HFFc6 (cell line): ENCODE results near the gene RAX2. TPM values are rescaled to one million over a fixed set of nuclear protein-coding genes. Genes with fewer than 3 reads are reported as not detected.
"Not testable (repeated sequence)": the region's sequence is repeated elsewhere in the genome, so short reads cannot be mapped to it uniquely, and the experiment has no call there.

Experiments
- DNase-seq: peaks from one replicate; pipeline ENCODE4 v3.0.0-alpha.2; 2018
- H3K27ac Mint-ChIP-seq: 2 replicates; pipeline ENCODE4 v1.8.0; 2020; ENCODE audit warnings: mild to moderate bottlenecking, mixed read lengths
- H3K27me3 Mint-ChIP-seq: 2 replicates; pipeline ENCODE4 v1.8.0; 2021; ENCODE audit warnings: mild to moderate bottlenecking, moderate library complexity, mixed read lengths; ENCODE audit not compliant: insufficient read depth
- H3K36me3 Mint-ChIP-seq: 2 replicates; pipeline ENCODE4 v1.8.0; 2021; ENCODE audit warnings: low read depth, mixed read lengths
- H3K4me1 Mint-ChIP-seq: 2 replicates; pipeline ENCODE4 v1.8.0; 2020; ENCODE audit warnings: low read depth, mixed read lengths
- H3K4me3 Mint-ChIP-seq: 2 replicates; pipeline ENCODE4 v1.8.0; 2020; ENCODE audit warnings: mild to moderate bottlenecking, moderate library complexity, mixed read lengths
- H3K9me3 Mint-ChIP-seq: 2 replicates; pipeline ENCODE4 v1.8.0; 2020; ENCODE audit warnings: mild to moderate bottlenecking, mixed read lengths
- CTCF ChIP-seq: fragments of 200-600 bp; sonication (generic); IDR thresholded peaks from 2 replicates; pipeline ENCODE4 v1.5.0; 2021; ENCODE audit warnings: antibody characterized with exemption, mild to moderate bottlenecking
- total RNA-seq, 6 experiments: library from RNA; stranded (reverse); fragmentation: NEBNext Ultra II Directional; extraction: Animal tissue kit (Norgen Biotek cat#: 25700); gene quantifications; 2 replicates in 1 of 6; 3 replicates in 5 of 6; pipeline ENCODE4 v1.2.3, GENCODE V29; 2021

Gene RAX2
- total RNA-seq, 6 experiments from 2014 or later = not detected

GRCh38 chr19:3759482-3760254 is 12.4 kb downstream of the RAX2 start:
- H3K36me3 Mint-ChIP-seq = peaks cover 6% of the 10 kb centered on the region; the same call in 1 of the 2 replicates
- H3K27ac Mint-ChIP-seq = no peak overlapping the region
- H3K27me3 Mint-ChIP-seq = peaks cover 1% of the 10 kb centered on the region; the same call in 1 of the 2 replicates
- H3K9me3 Mint-ChIP-seq = no peaks in the 10 kb centered on the region
- TF ChIP-seq CTCF = no peak
- no peak for DNase-seq
- peak overlapping the region; percentile 98 for H3K4me3 Mint-ChIP-seq
- H3K4me1 Mint-ChIP-seq = peaks cover 16% of the 10 kb centered on the region

GRCh38 chr19:3758297-3758696 is 13.7 kb downstream of the RAX2 start:
- not testable (repeated sequence) for H3K9me3 Mint-ChIP-seq, DNase-seq, H3K4me3 Mint-ChIP-seq, H3K27me3 Mint-ChIP-seq, H3K36me3 Mint-ChIP-seq, H3K27ac Mint-ChIP-seq
- peaks cover 14% of the 10 kb centered on the region for H3K4me1 Mint-ChIP-seq

- not testable (repeated sequence) for H3K4me1 Mint-ChIP-seq, DNase-seq, H3K27ac Mint-ChIP-seq, H3K9me3 Mint-ChIP-seq, H3K36me3 Mint-ChIP-seq, H3K27me3 Mint-ChIP-seq, H3K4me3 Mint-ChIP-seq
These were observed 14.3 kb downstream of the RAX2 start for GRCh38 chr19:3757705-3758104.

- Mint-ChIP-seq H3K4me3 (no peak overlapping the region), H3K27ac (no peak overlapping the region), H3K9me3 (no peaks in the 10 kb centered on the region), H3K36me3 (no peaks in the 10 kb centered on the region; the same call in 1 of the 2 replicates), H3K27me3 (no peaks in the 10 kb centered on the region), H3K4me1 (no peaks in the 10 kb centered on the region)
- no peak for DNase-seq
- no peak for TF ChIP-seq CTCF
These were observed 18.2 kb downstream of the RAX2 start for GRCh38 chr19:3753631-3754410.

GRCh38 chr19:3752492-3752891 is 19.5 kb downstream of the RAX2 start:
- Mint-ChIP-seq H3K4me3 (no peak overlapping the region), H3K4me1 (no peaks in the 10 kb centered on the region), H3K27me3 (no peaks in the 10 kb centered on the region), H3K9me3 (no peaks in the 10 kb centered on the region), H3K36me3 (no peaks in the 10 kb centered on the region; the same call in 1 of the 2 replicates), H3K27ac (no peak overlapping the region)
- no peak for DNase-seq
- no peak for TF ChIP-seq CTCF

- no peak for DNase-seq
- Mint-ChIP-seq H3K4me3 (no peak overlapping the region), H3K27ac (no peak overlapping the region), H3K9me3 (no peaks in the 10 kb centered on the region), H3K4me1 (no peaks in the 10 kb centered on the region), H3K27me3 (peaks cover 2% of the 10 kb centered on the region; the same call in 1 of the 2 replicates), H3K36me3 (no peaks in the 10 kb centered on the region; the same call in 1 of the 2 replicates)
- TF ChIP-seq CTCF = no peak
These were observed 20.8 kb downstream of the RAX2 start for GRCh38 chr19:3751236-3751635.
